GM18499 (cell line): Measurements from ENCODE around the gene CWC22.
"Not testable (repeated sequence)": the region's sequence is repeated elsewhere in the genome, so short reads cannot be mapped to it uniquely, and the experiment has no call there.

ENCODE experiments used
- ATAC-seq: cut with Tn5 transposase; IDR thresholded peaks from one replicate; pipeline ENCODE4 v1.9.1; 2021; ENCODE audit warnings: moderate number of reproducible peaks; ENCODE audit not compliant: insufficient read depth, unreplicated experiment

The CWC22 gene

DNA sequence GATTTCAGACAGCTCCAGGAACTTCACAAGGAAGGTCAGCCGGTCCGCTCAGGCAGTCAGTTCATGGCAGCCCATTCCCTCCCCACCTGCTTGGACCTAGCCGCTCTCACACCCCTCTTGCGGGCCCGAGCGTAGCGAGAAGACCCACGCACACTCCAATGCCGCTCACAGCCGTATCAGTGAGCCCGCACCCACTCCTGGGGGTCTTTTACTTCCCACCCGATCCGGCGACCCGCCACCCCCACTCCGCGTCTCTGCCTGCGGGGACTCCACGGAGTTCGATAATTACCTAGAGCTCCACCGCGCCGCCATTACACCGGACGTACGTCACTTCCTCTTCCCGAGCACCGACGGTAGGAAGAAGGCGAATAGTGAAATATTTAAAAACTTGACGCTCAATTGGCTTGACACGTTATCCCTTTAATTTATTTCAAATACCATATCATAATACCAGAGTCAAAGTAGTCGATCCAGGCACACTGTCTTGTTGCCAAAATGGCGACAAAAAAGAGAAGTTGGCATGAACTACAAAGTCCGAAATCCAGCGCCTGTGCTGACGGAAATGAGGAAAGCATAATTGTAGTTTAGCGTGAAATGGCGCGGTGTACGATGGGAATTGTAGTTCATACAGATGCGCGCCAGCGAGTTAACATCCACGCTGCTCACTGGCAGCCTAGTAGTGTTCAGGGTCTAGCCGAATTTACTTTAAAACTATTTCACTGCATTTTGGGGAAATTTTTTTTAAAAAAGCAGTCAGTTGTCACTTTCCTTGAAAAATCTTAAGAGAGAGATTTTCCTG, at the start of gene CWC22:
TSS of gene CWC22 (minus strand) at position 517 of the 799 bp plus-strand sequence. CDS start 13,956 bp downstream, outside the sequence.
- peak; percentile 97 for ATAC-seq

- no peak for ATAC-seq
Observed at GRCh38 chr2:180056367-180057118, 49.4 kb upstream of the CWC22 start.

DNA sequence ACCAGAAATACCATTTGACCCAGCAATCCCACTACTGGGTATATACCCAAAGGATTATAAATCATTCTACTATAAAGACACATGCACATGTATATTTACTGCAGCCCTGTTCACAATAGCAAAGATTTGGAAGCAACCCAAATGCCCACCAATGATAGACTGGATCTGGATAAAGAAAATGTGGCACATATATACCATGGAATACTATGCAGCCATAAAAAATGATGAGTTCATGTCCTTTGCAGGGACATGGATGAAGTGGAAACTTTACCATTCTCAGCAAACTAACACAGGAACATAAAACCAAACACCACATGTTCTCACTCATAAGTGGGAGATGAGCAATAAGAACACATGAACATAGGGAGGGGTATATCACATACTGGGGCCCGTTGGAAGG, 47.5 kb upstream of the CWC22 start:
- ATAC-seq = not testable (repeated sequence)

DNA sequence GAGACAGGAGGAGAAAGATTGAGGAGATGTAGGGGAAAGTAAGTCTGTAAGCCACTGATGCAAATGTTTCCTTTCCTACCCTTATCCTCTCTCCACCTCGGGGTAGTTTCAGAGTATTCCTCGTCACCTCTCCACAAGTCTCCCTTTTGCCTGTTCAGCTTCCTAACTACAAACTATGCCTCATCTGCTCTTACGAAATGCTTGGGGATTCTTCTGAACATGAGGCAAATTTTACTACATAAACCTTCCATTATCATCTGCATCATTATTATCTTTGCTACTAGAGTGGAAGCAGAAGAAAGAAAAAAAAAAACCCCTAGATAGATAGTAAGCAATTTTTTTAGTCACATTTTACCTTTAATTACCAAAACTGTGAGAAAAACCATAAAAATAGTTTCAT, 43.1 kb upstream of the CWC22 start:
- ATAC-seq = no peak

DNA sequence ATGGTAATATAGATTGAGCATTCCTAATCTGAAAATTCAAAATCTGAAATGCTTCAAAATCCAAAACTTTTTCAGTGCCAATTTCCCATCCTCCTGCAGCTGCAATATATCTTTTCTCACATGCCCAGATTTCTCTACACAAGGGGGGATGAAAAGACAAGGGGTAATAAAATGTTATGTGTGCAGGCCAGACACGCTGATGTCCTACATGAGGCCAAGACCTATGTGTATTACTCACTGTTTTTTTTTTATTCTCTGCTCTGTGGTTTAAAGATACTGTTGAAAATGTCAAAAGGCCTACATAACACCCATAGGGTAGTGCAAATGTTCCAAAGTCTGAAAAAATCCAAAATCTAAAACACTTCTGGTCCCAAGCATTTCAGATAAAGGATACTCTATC, 41.2 kb upstream of the CWC22 start:
- ATAC-seq = no peak

DNA sequence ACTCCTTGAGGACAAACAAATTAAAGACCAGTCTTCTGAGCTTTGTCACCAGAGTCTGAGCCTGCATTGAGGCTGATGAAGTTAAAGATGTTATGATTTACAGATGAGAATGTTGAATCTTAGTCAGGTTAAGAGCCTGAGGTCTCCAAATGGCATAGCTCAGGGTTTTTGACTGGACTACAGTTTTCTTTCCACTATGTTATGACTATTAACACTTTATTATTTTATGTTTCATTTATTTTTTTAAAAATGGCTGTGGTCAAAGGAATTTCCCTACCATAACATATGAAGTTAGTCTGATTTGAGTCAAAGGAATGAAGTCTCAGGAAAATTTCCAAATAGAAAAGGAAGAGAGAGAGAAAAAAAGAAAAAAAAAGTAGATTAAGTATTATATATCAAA, 39.7 kb upstream of the CWC22 start:
- no peak for ATAC-seq

GRCh38 chr2:180046202-180046601, 39.1 kb upstream of the CWC22 start:
- ATAC-seq = no peak

GRCh38 chr2:180040146-180040925, 33.2 kb upstream of the CWC22 start:
- no peak for ATAC-seq

- ATAC-seq = no peak
Observed at GRCh38 chr2:180038997-180039396, 31.9 kb upstream of the CWC22 start.

- no peak for ATAC-seq
Observed at GRCh38 chr2:180033993-180034894, 27.1 kb upstream of the CWC22 start.

DNA sequence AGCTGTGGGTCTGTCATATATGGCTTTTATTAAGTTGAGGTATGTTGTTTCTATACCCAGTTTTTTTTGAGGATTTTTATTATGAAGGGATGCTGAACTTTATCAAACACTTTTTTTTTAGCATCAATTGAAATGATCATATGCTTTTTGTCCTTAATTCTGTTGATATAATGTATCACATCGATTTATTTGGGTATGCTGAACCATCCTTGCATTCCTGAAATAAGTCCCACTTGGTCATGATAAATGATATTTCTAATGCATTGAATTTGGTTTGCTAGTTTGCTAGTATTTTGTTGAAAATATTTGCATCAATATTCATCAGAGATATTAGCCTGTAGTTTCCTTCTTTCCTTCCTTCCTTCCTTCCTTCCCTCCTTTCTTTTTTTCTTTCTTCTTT, 22.5 kb upstream of the CWC22 start:
- ATAC-seq = no peak

GRCh38 chr2:180021850-180022249, 14.8 kb upstream of the CWC22 start:
- ATAC-seq = no peak

DNA sequence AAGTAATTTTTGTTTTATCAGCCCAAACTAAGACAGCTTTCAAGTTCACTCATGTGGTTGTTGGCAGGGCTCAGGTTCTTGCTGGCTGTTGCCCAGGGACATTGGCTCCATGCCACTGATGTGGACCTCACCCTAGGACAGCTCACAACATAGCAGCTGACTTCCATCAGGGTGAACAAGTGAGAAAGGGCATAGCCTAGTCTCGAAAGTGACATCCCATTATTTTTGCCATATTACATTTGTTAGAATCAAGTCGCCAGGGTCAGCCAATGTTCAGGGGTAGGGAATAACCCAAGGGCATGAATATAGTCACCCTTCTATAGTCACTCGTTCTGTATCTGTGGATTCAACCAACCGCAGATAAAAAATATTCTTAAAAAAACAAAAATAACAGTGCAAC, 10.7 kb upstream of the CWC22 start:
- no peak for ATAC-seq

DNA sequence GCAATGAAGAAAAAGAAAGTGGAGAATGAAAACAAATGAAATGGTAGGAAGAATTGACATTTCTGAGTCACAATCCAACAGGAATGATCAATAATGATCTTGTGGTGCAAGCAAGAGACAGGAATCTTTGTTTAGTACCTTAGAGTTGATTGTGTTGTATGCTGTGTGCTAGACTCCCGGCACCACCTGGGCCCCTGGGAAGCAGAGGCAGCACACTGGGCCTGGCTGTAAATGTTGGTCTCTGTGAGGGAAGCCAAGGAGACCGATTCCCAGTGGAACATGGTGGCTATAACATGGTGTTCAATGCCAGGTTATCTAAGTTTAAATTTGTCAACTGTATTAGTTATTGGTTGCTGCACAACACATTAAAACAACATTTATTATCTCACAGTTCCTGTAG, 9.8 kb upstream of the CWC22 start:
- no peak for ATAC-seq

GRCh38 chr2:180015951-180016709, 9.0 kb upstream of the CWC22 start:
- no peak for ATAC-seq

DNA sequence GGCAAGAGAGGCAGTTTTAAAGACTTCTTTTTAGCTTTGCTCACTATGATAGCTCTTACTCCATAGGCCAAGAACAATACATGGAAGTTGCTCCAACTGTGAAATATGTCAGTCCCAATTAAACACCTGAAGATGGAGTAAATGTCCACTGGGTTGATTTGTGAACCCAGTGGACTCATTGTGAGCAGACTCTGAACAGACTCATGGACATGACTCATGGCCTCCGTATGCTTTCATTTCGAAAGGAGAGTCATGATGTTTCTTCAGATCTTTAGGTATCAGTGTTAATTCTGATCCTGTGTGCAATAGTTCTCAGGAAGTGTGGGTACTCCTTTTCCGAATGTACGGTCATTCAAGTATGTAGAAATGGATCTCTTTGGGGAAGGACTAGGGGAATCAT, 5.4 kb upstream of the CWC22 start:
- no peak for ATAC-seq

- no peak for ATAC-seq
Observed at GRCh38 chr2:180010701-180011100, 3.6 kb upstream of the CWC22 start.

GRCh38 chr2:180006231-180006630, 866 bp downstream of the CWC22 start:
- no peak for ATAC-seq

- not testable (repeated sequence) for ATAC-seq
Observed at GRCh38 chr2:180005465-180005864, 1.6 kb downstream of the CWC22 start.
